Loucy (cell line): ENCODE results near the gene PARD3B.

Experiments
- EZH2phosphoT487 ChIP-seq: fragments of 200-600 bp; IDR thresholded peaks from 2 replicates; pipeline ENCODE4 v1.6.1; 2018; ENCODE audit warnings: antibody characterized with exemption, mild to moderate bottlenecking, moderate library complexity, borderline replicate concordance
- TF ChIP-seq, protein P1 (sequence below): fragments of 200-600 bp; sonication (generic); conservative IDR thresholded peaks from 2 replicates; pipeline ENCODE4 v1.5.1; 2014; ENCODE audit warnings: mild to moderate bottlenecking, antibody characterized with exemption, low read length

DNA sequence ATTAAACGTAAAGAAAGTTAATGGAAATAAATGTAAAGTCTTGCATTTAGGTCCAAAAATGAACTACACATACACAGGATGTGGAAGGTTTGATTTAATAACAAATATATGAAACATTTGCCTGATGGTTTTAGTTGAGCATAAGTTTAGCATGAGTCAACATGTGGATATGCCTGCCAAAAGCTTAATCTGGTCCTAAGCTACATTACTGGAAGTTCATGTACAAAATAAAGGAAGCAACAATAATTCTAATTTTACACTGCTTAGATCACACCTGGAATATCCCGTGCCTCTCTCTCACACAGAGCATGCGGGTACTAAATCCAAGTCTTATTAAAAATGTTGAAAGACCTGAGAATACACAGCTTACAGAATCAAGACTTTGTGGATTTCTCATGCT lies 860.5 kb downstream of the PARD3B start:
- TF ChIP-seq, protein P1, sequence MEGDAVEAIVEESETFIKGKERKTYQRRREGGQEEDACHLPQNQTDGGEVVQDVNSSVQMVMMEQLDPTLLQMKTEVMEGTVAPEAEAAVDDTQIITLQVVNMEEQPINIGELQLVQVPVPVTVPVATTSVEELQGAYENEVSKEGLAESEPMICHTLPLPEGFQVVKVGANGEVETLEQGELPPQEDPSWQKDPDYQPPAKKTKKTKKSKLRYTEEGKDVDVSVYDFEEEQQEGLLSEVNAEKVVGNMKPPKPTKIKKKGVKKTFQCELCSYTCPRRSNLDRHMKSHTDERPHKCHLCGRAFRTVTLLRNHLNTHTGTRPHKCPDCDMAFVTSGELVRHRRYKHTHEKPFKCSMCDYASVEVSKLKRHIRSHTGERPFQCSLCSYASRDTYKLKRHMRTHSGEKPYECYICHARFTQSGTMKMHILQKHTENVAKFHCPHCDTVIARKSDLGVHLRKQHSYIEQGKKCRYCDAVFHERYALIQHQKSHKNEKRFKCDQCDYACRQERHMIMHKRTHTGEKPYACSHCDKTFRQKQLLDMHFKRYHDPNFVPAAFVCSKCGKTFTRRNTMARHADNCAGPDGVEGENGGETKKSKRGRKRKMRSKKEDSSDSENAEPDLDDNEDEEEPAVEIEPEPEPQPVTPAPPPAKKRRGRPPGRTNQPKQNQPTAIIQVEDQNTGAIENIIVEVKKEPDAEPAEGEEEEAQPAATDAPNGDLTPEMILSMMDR: no peak
- TF ChIP-seq EZH2phosphoT487: no peak
